Rectal smooth muscle tissue (tissue), 1 donor: ENCODE measurements around the gene RNPS1.

ENCODE experiments used
- H3K27ac ChIP-seq: one replicate; pipeline ENCODE4 v1.7.0; 2013; ENCODE audit warnings: low read depth, low read length, inconsistent platforms
- H3K27me3 ChIP-seq: one replicate; pipeline ENCODE4 v1.7.0; 2013; ENCODE audit warnings: low read length; ENCODE audit not compliant: control insufficient read depth, insufficient read depth
- H3K36me3 ChIP-seq: one replicate; pipeline ENCODE4 v1.7.0; 2013; ENCODE audit warnings: low read length; ENCODE audit not compliant: control insufficient read depth, insufficient read depth
- H3K4me1 ChIP-seq: one replicate; pipeline ENCODE4 v1.7.0; 2013; ENCODE audit warnings: low read length; ENCODE audit not compliant: control insufficient read depth, insufficient read depth
- H3K4me3 ChIP-seq: one replicate; pipeline ENCODE4 v1.7.0; 2013; ENCODE audit warnings: low read length
- H3K9ac ChIP-seq: one replicate; pipeline ENCODE4 v1.7.0; 2013; ENCODE audit warnings: low read length

RNPS1 gene

DNA sequence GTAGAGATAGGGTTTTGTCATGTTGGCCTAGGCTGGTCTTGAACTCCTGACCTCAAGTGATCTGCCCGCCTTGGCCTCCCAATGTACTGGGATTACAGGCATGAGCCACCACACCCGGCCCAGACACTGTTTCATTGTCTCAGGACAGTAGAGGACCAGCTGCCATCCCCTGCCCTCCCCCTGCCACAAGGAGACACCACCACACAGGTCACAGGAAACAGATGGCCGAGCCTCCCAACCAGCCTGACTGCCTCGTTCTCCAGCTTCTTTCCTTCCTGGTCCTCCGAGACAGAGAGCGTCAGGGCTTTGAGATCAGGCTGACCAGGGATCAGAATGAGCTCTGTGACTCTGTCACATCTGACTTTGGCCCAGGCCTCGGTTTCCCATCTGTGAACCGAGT, 20.8 kb upstream of the RNPS1 start:
- H3K27ac ChIP-seq: no peak overlapping the region
- H3K36me3 ChIP-seq: no peaks in the 10 kb centered on the region
- H3K27me3 ChIP-seq: no peaks in the 10 kb centered on the region

DNA sequence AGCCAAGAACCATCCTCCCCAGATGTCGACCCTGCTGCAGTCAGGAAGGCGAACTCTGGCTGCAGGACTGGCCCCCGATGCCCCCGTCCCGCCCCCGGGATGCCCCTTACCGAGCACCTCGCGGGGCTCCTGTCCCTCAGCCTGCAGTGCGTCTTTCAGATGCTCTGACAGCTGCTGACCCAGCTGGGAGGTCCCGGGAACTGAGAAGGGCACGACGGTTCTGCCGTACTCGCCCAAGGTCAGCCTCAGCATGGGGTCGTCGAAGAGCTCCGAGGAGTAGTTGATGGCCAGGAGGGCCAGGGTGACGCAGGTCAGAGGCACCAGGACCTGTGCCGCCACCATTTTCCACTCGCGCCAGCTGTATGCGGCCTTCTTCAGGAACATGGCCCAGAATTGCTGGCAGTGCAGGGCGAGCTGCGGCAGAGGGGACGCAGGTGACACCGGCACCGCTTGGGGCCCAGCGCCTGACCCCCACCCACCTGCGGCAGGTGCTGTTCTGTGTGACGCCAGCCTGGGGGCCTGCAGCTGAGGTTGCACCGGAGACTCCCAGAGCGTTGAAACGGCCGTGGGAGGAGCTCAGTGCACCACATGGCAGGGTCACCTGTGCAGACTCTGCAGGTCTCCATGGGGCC, 20.1 kb upstream of the RNPS1 start:
- no peak overlapping the region for H3K9ac ChIP-seq
- H3K27me3 ChIP-seq: no peaks in the 10 kb centered on the region
- H3K4me1 ChIP-seq: no peaks in the 10 kb centered on the region
- H3K4me3 ChIP-seq: no peak overlapping the region
- no peaks in the 10 kb centered on the region for H3K36me3 ChIP-seq
- H3K27ac ChIP-seq: no peak overlapping the region

More for the DNA sequence above, 20.8 kb upstream of the RNPS1 start:
- Histone ChIP-seq H3K4me3 (no peak overlapping the region), H3K4me1 (no peaks in the 10 kb centered on the region), H3K9ac (no peak overlapping the region)

DNA sequence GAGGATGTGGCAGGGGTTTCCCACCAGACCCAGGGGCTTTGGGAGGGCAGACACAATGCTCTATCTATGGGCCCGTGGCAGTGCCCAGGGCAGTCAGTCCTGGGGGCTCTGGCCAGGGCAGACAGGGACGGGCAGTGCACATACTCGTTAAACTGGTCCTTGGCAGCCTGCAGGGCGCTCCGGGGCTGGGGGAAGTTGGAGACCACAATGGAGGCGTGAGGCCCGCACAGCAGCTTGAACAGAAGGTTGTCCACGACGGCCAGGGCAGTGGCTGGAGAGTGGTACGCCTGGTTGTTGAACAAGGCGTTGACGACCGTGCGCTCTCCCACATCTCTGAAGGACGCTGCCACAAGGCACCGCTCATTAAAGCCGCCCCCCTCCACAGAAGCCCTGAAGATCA, 18.6 kb upstream of the RNPS1 start:
- no peaks in the 10 kb centered on the region for H3K36me3 ChIP-seq

DNA sequence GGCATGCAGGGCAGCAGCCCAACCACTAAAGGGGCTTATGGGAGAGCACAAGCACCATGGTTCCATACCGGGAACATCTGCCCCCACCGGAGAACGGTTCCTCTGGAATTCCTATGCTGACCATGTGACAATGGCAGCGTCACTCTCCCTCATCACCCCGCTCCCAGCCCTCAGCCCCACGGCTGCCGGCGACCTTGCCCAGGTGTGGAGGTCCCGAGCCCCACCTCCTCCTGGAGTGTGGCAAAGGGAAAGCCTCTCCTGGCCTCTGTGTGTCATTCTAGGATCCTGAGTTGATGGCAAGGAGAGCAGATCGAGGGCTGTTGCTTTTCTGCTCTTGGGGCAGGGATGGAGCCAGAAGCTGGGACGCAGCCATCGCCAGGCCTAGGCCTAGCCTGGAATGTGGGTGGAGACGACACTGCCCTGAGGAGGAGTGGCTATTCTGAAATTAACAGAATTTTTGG, 17.8 kb upstream of the RNPS1 start:
- Histone ChIP-seq H3K36me3 (no peaks in the 10 kb centered on the region), H3K27ac (no peak overlapping the region), H3K9ac (no peak overlapping the region), H3K4me3 (no peak overlapping the region), H3K27me3 (no peaks in the 10 kb centered on the region), H3K4me1 (no peaks in the 10 kb centered on the region)

More for the DNA sequence above, 18.6 kb upstream of the RNPS1 start:
- H3K27ac ChIP-seq: no peak overlapping the region
- H3K27me3 ChIP-seq: no peaks in the 10 kb centered on the region
- H3K4me1 ChIP-seq: no peaks in the 10 kb centered on the region
- H3K4me3 ChIP-seq: no peak overlapping the region
- no peak overlapping the region for H3K9ac ChIP-seq

DNA sequence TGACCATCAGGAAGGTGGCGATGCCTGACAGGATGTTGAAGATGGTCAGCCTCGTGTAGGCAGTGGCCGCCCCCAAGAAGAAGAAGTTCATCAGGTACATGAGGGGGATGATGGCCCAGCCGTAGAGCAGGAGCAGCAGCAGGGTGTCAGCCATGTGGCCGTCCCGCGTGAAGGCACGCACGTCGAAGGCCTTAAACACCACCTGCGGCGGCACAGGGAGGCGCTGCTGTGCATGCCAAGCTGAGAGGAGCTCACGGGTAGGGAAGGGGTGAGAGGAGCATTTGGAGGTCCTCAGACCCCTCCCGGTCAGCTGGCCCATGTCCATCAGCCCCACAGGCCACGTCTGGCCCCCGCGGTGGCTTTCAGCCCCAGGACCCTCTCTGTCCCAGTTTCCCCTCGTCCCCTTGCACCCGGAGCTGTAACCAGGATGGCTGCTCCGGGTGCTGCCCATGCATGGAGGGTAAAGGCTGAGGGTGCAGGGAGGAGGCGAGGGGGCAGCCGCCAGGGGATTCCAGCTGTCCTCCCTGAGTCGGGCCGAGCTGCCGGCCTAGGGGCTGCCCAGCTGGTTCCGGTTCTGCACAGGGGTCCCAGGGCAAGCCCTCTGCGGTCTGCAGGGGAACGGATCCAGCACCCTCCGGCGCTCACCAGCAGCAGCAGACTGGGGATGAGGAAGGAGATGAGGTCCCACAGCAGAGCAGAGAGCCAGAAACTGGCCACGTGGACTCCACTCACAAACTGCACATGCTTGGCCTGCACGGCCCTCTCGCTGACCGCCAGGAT, 17.1 kb upstream of the RNPS1 start:
- no peak overlapping the region for H3K4me3 ChIP-seq
- H3K36me3 ChIP-seq: no peaks in the 10 kb centered on the region
- no peaks in the 10 kb centered on the region for H3K27me3 ChIP-seq
- no peaks in the 10 kb centered on the region for H3K4me1 ChIP-seq
- H3K9ac ChIP-seq: no peak overlapping the region
- H3K27ac ChIP-seq: no peak overlapping the region

DNA sequence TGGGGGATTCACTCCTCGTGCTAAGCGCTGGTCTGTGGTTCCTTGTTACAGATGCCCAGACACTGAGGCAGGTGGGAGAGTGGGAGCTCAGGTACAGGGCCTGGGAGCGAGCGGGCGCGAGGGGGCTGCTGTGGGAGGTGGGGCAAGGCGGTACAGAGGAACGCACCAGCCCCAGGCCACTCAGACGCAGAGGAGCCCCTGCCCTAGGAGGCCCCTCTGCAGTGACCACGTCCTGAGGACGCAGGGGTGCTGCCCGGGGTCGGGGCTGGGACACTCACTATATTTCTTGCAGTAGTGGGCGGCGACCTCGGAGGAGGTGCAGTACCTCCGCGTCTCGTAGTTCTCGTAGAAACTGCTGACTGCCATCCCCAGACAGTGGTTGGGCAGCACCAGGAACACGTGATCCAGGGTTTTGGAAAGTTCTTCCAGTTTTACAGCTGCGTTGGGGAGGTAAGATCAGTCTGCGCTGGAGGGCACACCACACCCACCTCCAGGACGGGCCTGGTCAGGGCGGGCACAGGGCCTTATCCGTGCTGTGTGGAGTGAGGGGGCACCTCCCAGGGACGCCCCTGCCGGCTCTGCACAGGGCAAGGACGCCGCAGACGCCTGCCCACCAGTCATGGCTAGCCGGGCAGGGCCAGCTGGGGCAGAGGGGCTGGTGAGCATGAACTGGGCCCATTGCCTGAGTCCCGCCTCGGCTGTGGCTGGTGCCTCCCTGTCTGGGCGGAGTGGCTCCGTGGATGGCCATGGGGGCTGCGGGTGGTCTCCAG, 16.3 kb upstream of the RNPS1 start:
- no peaks in the 10 kb centered on the region for H3K36me3 ChIP-seq
- H3K4me1 ChIP-seq: no peaks in the 10 kb centered on the region
- no peaks in the 10 kb centered on the region for H3K27me3 ChIP-seq
- no peak overlapping the region for H3K9ac ChIP-seq
- no peak overlapping the region for H3K4me3 ChIP-seq
- no peak overlapping the region for H3K27ac ChIP-seq

DNA sequence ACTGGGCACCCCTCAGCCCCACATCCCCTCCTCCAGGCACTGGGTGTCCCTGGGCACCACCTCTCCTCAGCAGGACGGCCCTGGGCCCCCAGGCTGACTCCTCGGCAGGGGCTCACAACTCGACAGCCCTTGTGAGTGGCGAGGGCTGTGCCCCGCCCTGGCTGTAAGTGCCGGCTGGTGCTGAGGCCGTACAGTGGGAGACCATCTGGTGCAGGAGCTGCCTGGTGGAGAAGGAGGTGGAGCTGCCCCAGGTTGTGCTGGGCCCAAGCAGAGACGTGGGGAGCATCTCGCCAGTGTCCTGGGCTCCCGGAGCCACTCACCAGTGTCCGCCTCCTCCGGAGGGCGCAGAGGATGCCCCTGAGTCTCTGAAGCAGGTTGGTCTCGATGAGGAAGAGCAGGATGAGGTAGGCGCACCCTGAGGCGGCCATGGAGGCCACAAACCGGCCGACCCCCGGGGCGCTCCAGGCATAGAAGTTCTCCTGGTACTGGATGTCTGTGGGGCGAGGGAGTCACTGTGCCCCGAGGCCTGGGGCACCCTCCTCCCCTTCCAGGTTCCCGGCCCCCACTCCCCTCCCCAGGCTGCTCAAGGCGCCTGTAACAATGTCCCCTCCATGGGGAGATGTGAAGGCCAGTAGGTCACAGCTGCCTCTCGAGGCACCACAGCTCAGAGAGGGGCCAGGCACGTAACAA, 15.1 kb upstream of the RNPS1 start:
- no peak overlapping the region for H3K27ac ChIP-seq
- H3K4me3 ChIP-seq: no peak overlapping the region
- H3K36me3 ChIP-seq: no peaks in the 10 kb centered on the region
- H3K9ac ChIP-seq: no peak overlapping the region
- no peaks in the 10 kb centered on the region for H3K4me1 ChIP-seq
- H3K27me3 ChIP-seq: no peaks in the 10 kb centered on the region

DNA sequence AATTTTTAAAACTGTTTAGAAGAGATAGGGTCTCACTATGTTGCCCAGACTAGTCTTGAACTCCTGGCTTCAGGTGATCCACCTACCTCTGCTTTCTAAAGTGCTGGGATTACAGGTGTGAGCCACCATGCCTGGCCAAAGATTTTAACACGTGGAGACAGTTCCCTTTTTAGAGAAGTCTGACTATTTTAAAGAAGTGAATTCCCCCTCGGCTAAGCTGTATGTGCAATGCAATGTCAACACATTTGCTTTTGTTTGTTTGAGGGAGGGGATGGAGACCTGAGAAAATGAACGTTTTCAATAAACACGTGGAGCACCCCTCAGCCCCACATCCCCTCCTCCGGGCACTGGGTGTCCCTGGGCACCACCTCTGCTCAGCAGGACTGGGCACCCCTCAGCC, 14.3 kb upstream of the RNPS1 start:
- Histone ChIP-seq H3K27me3 (no peaks in the 10 kb centered on the region), H3K9ac (no peak overlapping the region), H3K27ac (no peak overlapping the region), H3K4me3 (no peak overlapping the region), H3K36me3 (no peaks in the 10 kb centered on the region), H3K4me1 (no peaks in the 10 kb centered on the region)

DNA sequence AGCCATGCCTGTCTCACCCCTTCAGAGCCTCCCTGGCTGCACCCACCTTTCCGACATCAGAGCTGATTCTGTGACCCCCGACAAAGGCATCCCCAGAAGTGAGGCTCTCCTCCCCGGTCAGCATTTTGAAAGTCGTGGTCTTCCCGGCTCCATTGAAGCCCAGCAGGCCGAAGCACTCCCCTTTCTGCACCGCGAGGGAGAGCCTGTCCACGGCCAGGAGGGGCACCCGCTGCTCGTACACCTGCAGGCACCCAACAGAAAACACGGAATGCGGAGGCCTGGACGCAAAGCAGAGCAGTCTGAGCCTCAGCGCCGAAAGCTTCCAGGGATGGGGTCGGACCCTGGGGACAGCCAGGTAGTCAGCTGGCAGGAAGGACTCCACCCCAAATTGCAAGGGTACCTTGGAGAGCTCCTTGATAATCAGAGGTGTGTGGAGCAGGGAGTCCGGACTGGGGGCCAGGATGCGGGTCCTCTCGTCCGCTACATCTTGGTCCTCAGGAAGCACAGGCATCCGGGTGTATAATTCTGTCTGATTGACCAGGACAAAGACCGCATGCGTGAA, 13.1 kb upstream of the RNPS1 start:
- H3K4me3 ChIP-seq: no peak overlapping the region
- H3K27me3 ChIP-seq: no peaks in the 10 kb centered on the region
- H3K9ac ChIP-seq: no peak overlapping the region
- H3K4me1 ChIP-seq: no peaks in the 10 kb centered on the region
- H3K27ac ChIP-seq: no peak overlapping the region
- no peaks in the 10 kb centered on the region for H3K36me3 ChIP-seq

DNA sequence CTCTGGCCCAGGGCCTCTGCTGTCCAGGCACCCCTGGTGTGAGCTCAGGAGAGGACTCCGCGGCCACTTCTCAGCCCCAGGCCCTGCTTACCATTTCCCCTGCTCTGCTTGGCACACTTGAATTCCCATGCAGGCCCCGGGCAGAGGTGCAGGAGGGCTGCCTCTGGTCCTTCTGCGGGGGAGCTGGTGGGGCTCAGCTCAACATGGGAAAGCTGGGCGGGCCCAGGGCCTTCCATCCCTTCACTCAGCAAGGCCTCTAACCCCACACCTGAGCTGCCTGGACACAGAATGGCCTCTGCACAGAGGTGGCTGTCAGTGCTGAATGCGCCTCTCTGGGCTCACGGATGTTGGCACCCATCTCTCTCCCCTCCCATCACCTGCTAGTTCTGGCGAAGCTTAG, 12.5 kb upstream of the RNPS1 start:
- Histone ChIP-seq H3K27ac (no peak overlapping the region), H3K4me3 (no peak overlapping the region), H3K36me3 (no peaks in the 10 kb centered on the region), H3K9ac (no peak overlapping the region), H3K4me1 (no peaks in the 10 kb centered on the region), H3K27me3 (no peaks in the 10 kb centered on the region)

DNA sequence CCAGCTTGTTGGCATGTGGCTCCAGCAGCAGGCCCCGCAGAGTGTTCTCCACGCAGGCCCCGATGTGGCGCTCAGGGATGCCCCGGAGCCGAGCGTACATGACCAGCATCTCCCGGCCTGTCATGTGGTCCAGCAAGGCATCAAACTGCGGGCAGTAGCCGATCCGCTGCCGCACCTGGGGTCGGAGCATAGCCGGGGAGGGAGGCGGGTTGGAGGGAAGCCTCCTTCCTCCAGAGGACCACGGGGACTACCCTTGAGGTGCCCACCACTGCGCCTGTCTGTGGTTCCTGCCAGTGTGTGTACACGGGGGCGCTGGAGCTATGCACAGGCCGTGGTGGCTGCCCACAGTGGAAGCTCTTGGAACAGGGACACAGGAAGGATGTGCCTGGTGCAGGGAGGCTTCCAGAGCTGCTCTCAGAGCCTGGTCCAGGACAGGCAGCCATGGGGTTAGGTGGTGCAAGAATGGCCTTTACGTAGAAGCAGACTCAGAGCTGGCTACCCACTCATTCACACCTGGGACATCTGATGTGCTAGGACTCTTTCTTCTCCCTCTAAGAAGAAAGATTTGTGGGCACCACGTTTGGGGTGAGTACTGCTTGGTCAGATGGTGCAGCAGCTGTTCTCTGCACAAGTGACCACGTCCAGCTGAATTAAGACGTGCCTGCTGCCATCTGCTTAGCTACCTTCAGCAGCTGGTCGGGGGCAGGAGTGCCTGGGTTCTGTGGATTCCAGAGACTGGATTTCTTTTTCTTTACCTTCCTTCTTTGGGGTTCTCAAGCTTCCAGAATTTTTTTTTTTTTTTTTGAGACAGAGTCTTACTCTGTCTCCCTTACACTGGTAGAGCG, 11.3 kb upstream of the RNPS1 start:
- no peak overlapping the region for H3K4me3 ChIP-seq
- no peak overlapping the region for H3K27ac ChIP-seq
- H3K9ac ChIP-seq: no peak overlapping the region
- H3K27me3 ChIP-seq: no peaks in the 10 kb centered on the region
- H3K36me3 ChIP-seq: no peaks in the 10 kb centered on the region
- H3K4me1 ChIP-seq: no peaks in the 10 kb centered on the region
